GM12874 (cell line): Measurements from ENCODE around the gene KCNAB3.

Source experiments
- TF ChIP-seq, protein P1 (sequence below): IDR thresholded peaks from 2 replicates; pipeline ENCODE4 v1.5.1; 2011; ENCODE audit warnings: low read depth, mild to moderate bottlenecking, control low read depth, low read length, moderate library complexity; ENCODE audit not compliant: insufficient read depth

KCNAB3 gene

DNA sequence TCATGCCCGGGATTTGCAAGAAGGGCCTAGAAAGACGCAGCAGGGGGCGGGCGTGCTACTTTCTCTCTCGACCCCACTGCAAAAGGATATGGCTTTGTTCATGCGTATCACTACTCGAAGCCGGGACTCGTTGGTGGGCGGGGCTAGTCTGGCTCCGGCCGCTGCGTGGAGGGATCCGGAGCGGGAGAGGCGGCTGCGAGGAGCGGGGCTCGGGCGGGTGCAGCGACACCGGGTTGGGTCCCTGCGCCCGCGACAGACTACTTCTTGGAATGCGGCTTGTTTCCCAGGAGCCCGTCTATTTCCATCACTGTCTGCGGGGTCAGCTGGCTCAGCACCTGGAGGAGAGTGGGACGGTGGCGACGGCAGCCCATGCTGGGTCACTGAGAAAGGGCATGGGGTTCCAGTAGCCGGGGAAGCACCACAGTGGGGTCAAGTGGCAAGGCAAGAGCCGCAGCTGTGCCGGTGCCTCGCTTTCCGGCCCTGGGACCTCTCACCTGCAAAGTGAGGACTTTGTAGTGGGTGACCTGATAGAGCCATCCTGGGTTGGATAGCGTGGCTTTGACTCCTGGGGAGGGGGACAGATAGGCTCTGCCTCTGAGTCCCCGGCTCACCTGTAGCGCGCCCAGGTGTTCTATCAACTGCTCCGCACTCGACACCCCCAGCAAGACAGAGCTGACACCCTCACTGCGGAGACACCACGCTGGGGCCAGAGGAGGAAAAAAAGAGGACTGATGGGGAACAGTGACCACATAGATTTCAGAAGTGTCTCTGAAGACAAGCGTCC lies 6.6 kb downstream of the KCNAB3 start:
- TF ChIP-seq, protein P1, sequence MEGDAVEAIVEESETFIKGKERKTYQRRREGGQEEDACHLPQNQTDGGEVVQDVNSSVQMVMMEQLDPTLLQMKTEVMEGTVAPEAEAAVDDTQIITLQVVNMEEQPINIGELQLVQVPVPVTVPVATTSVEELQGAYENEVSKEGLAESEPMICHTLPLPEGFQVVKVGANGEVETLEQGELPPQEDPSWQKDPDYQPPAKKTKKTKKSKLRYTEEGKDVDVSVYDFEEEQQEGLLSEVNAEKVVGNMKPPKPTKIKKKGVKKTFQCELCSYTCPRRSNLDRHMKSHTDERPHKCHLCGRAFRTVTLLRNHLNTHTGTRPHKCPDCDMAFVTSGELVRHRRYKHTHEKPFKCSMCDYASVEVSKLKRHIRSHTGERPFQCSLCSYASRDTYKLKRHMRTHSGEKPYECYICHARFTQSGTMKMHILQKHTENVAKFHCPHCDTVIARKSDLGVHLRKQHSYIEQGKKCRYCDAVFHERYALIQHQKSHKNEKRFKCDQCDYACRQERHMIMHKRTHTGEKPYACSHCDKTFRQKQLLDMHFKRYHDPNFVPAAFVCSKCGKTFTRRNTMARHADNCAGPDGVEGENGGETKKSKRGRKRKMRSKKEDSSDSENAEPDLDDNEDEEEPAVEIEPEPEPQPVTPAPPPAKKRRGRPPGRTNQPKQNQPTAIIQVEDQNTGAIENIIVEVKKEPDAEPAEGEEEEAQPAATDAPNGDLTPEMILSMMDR: 0 out of 2 replicates have a peak, but pooled peaks have one; percentile 10

DNA sequence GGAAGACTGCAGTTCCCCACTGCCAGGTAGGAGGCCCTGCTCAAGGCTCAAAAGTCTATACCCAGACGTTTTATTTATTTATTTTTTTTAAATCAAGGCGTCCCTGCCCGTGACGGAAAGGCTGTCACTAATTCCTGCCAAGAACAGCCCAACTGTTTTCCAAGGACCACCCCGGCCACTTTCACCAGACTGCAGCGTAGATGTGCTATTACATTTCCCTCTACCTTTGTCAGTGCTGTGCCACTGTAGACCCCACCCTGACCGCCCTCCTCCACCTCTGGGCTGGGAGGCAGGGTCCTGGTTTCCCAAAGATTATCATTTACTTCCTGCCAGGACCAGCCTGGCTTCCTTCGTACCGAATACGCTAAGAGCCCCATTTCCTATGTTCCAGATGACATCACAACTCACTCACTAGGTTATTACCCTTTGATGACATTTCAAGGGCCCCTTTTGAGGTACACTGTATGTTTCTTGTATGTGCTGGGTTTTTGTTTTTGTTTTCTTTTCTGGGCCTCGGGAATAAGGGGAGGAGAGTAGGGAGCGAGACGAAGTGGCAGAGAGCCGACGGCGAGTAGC lies 7.3 kb downstream of the KCNAB3 start:
- TF ChIP-seq, protein P1: no peak

DNA sequence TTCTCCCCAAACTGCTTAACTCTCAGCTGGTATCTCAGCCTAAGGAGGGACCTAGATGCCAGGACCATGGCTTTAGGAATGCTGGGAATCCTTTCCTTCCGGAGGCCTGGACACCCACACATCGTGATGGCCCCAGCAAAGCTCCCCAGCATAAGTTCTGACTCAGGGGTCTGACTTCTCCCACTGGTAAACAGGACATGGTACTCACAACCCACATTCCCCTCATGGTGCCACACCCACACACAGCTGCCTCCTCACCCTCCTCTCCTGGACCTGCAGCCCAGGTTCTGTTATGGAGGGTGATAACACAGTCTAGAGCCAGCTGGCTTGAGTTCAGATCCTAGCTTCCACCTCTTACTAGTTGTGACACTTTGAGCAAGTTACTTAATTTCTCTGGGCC lies 12.8 kb downstream of the KCNAB3 start:
- TF ChIP-seq, protein P1: no peak

DNA sequence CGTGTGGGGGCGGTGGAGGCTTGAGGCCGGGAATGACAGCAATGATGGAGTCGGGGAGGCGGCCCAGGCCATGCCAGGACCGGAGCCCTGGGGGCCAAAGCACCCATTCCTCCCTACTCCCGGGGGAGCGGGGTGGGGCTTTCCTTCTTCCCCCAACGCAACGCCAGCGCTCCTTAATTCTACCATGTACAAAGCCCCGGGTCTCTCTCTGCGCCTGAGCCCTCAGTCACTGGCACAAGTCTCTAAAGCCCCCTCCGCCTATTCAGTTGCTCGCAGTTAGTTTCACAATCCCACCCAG lies 13.3 kb downstream of the KCNAB3 start:
- TF ChIP-seq, protein P1: no peak

DNA sequence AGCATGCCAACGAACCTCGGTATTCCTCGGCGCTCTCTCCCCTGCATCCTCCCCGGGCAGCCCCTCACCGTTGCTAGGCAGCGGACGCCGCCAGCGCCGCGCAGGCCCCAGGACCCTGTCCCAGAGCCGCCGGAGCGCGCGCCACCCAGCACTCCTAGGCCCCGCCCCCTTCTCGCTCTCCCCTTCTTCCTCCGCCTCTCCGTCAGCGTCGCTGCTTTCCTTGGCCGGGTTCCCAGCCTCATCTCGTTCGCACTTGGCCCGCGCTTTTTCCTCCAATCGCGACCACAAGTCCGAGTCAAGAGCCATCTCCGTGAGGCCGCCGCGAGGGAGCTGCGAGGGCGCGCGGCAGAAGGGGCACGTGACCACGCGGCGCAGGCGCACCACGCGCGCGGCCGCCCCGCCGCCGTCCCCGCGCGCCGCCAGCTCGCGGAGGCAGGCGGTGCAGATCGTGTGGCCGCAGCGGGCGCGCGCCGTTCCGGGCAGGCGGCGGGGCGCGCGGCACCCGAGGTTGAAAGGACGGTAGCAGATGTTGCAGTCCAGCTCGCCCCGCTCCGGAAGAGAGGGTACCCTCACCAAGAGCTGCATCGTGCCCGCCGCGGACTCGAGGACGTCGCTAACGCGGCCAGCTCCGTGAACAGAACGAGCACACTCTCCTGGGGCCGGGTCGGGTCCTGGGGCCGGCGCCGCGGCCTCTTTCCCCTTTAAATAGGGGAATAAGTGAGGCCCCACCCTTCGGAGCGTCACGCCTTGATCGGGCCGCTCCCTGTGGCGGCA lies 13.9 kb downstream of the KCNAB3 start, which contains the start of gene RNF227:
TSS of gene RNF227 (minus strand) at position 679 of the 774 bp plus-strand sequence. CDS start at position 585, 94 bp downstream.
- TF ChIP-seq, protein P1: no peak

DNA sequence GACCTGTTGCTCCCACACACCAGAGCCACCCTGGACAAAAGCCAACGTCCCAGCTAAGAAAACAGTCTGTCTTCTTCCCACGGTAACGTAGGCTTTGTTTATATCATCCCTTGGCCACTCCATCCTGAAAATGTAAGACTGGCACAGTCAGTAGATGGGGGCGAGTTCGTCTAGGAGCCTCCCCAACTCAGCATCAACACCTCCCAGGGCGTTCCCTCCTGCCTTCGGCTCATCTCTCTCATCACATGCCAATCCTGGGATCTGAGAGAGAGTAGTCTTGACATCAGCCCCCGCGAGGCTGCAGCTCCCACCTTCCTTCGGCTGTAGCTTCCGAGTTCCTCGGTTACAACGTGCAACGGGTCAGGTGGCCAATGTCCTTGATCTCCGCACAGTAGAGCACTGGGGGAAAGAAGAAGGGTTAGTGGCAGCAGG lies 14.5 kb downstream of the KCNAB3 start:
- TF ChIP-seq, protein P1: no peak

DNA sequence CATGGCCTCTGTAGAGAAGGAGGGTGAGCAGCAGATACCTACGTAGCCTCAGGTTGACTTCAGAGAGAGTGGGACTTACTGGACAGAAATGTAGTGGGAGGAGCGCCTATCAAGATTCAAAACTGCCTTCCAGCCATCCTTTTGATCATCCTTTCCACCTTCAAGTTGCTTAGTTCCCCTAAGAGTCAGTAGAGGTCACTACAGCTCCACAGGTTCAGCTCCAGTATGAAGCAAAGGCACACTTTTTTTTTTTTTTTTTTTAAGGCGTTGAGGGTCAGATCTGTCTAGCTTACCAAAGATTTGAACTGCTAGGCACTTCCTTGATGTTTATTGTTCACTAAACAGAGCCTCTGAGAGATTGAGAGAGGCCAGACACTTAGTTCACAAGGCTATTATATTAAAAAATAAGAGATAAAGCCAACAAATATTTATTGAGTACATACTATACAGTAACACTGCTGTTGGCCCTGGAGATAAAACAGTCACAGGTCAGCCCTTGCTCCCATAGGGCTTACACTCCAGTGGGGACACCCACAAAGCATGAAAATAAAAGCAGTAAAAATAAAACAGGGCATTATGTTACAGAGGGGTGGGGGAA lies 16.6 kb downstream of the KCNAB3 start:
- TF ChIP-seq, protein P1: peak; percentile 64
